Uterus (tissue), 2 donors: ENCODE results near the gene STMN1.

ENCODE experiments used
- POLR2A ChIP-seq, 2 donors: fragments of 450-650 bp; IDR thresholded peaks; one replicate each; pipeline ENCODE4 v1.6.1; 2016; ENCODE audit warnings: antibody characterized with exemption in 2 of 2, mild to moderate bottlenecking in 1 of 2, moderate library complexity in 1 of 2
- TF ChIP-seq, protein P1 (sequence below), 4 experiments: fragments of 200-600 bp in 2 of 4; fragments of 450-650 bp in 2 of 4; sonication (generic) in 2 of 4; IDR thresholded peaks; one replicate each; pipeline ENCODE4 v1.5.1; 2016 to 2019; ENCODE audit warnings: antibody characterized with exemption in 4 of 4, mild to moderate bottlenecking in 2 of 4, moderate library complexity in 1 of 4

DNA sequence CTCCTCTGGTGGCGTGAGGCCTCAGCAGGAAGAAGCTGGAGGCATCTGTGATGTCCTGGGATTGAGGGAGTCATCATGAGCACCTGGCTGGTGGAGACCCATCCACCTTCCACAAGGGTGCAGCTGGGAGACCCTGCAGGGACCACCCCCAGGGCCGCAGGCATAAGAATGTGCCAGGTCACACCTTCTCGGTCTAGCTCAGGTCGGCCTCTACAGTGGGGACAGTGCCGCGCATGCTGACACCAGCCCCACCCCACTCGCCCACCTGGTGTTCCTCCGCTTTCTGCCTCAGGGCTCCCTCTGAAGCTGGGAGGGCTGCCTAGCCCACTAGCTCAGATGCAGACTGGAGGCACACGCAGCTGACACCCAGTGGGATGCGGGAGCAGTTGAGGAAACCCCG, 25.0 kb downstream of the STMN1 start:
- TF ChIP-seq, protein P1, sequence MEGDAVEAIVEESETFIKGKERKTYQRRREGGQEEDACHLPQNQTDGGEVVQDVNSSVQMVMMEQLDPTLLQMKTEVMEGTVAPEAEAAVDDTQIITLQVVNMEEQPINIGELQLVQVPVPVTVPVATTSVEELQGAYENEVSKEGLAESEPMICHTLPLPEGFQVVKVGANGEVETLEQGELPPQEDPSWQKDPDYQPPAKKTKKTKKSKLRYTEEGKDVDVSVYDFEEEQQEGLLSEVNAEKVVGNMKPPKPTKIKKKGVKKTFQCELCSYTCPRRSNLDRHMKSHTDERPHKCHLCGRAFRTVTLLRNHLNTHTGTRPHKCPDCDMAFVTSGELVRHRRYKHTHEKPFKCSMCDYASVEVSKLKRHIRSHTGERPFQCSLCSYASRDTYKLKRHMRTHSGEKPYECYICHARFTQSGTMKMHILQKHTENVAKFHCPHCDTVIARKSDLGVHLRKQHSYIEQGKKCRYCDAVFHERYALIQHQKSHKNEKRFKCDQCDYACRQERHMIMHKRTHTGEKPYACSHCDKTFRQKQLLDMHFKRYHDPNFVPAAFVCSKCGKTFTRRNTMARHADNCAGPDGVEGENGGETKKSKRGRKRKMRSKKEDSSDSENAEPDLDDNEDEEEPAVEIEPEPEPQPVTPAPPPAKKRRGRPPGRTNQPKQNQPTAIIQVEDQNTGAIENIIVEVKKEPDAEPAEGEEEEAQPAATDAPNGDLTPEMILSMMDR (IDR thresholded peaks at IDR 0.05) = no peak
- TF ChIP-seq POLR2A (IDR thresholded peaks at IDR 0.05) = no peak
